Left ventricle myocardium inferior (tissue), 1 donor: Measurements from ENCODE around the gene GLP1R. TPM values are rescaled to one million over a fixed set of nuclear protein-coding genes. Genes with fewer than 3 reads are reported as not detected.
A peak's percentile ranks its signal among the peaks of the same experiment; 100 is the strongest.

Experiments
- DNase-seq: peaks from one replicate; pipeline ENCODE4 v3.0.0-alpha.2; 2020
- H3K27ac ChIP-seq: fragments of 200-600 bp; replicated peaks from 2 replicates; pipeline ENCODE4 v1.8.0; 2021
- H3K27me3 ChIP-seq: fragments of 200-600 bp; 2 replicates; pipeline ENCODE4 v1.8.0; 2021; ENCODE audit warnings: low read depth
- H3K36me3 ChIP-seq: fragments of 200-600 bp; 2 replicates; pipeline ENCODE4 v1.8.0; 2021
- H3K4me1 ChIP-seq: fragments of 200-600 bp; 2 replicates; pipeline ENCODE4 v1.8.0; 2021
- H3K4me3 ChIP-seq: fragments of 200-600 bp; 2 replicates; pipeline ENCODE4 v1.8.0; 2021; ENCODE audit warnings: mild to moderate bottlenecking, moderate library complexity
- H3K9me3 ChIP-seq: fragments of 200-600 bp; replicated peaks from 2 replicates; pipeline ENCODE4 v1.8.0; 2021
- intact Hi-C: fragments of 100-400 bp; cut with micrococcal nuclease; formaldehyde crosslinking; loops from one replicate; pipeline ENCODE4 v1.11.0; 2022
- total RNA-seq: library from RNA; stranded (reverse); fragmentation: NEBNext Ultra II Directional; extraction: Animal tissue kit (Norgen Biotek cat#: 25700); gene quantifications from one replicate; pipeline ENCODE4 v1.2.1, GENCODE V29; 2021
- TF ChIP-seq, protein P1 (sequence below): fragments of 200-600 bp; IDR thresholded peaks from 2 replicates; pipeline ENCODE4 v1.8.0; 2021; ENCODE audit warnings: antibody characterized with exemption, mild to moderate bottlenecking, borderline replicate concordance
- donor health status: DM: no; HTN: yes; CAD: no; lungs with severe emphysema.

Gene GLP1R
- total RNA-seq, 1 donor from 2014 or later = 7.5 TPM

- intact Hi-C loops = no loop called here
- no peaks in the 10 kb centered on the region for H3K9me3 ChIP-seq
- peak overlapping the region; percentile 81 for H3K27ac ChIP-seq
- H3K4me1 ChIP-seq = peaks cover 54% of the 10 kb centered on the region
- peaks cover 33% of the 10 kb centered on the region for H3K27me3 ChIP-seq
- TF ChIP-seq, protein P1, sequence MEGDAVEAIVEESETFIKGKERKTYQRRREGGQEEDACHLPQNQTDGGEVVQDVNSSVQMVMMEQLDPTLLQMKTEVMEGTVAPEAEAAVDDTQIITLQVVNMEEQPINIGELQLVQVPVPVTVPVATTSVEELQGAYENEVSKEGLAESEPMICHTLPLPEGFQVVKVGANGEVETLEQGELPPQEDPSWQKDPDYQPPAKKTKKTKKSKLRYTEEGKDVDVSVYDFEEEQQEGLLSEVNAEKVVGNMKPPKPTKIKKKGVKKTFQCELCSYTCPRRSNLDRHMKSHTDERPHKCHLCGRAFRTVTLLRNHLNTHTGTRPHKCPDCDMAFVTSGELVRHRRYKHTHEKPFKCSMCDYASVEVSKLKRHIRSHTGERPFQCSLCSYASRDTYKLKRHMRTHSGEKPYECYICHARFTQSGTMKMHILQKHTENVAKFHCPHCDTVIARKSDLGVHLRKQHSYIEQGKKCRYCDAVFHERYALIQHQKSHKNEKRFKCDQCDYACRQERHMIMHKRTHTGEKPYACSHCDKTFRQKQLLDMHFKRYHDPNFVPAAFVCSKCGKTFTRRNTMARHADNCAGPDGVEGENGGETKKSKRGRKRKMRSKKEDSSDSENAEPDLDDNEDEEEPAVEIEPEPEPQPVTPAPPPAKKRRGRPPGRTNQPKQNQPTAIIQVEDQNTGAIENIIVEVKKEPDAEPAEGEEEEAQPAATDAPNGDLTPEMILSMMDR = no peak
- H3K36me3 ChIP-seq = peaks cover 4% of the 10 kb centered on the region
- no peak overlapping the region for H3K4me3 ChIP-seq
- no peak for DNase-seq
These were observed 14.9 kb downstream of the GLP1R start for GRCh38 chr6:39063526-39063925.

- Histone ChIP-seq H3K27ac (peak overlapping the region; percentile 81), H3K36me3 (no peaks in the 10 kb centered on the region), H3K4me3 (no peak overlapping the region), H3K27me3 (peaks cover 17% of the 10 kb centered on the region), H3K4me1 (peaks cover 47% of the 10 kb centered on the region), H3K9me3 (no peaks in the 10 kb centered on the region)
- DNase-seq = no peak
- intact Hi-C loops = no loop called here
- TF ChIP-seq, protein P1 = no peak
These were observed 17.0 kb downstream of the GLP1R start for GRCh38 chr6:39065561-39065960.

- Histone ChIP-seq H3K36me3 (no peaks in the 10 kb centered on the region), H3K27ac (no peak overlapping the region), H3K4me3 (no peak overlapping the region), H3K9me3 (no peaks in the 10 kb centered on the region), H3K27me3 (peaks cover 4% of the 10 kb centered on the region), H3K4me1 (peaks cover 18% of the 10 kb centered on the region)
- TF ChIP-seq, protein P1 = no peak
- intact Hi-C loops = no loop called here
- DNase-seq = no peak
These were observed 19.8 kb downstream of the GLP1R start for GRCh38 chr6:39068391-39068790.

DNA sequence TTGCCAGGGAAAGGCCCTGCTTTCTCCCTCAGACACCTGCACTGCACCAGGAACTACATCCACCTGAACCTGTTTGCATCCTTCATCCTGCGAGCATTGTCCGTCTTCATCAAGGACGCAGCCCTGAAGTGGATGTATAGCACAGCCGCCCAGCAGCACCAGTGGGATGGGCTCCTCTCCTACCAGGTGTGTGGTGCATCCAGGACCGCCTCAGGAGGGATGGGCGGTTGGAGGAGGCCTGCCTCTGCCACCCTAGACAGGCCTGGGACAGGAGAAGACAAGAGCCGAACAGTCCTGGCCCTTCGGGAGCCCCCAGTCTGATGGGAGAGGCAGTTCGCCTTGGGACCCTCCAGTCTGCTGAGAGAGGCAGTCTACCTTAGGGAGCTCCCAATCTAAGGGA is 24.2 kb downstream of the GLP1R start:
- TF ChIP-seq, protein P1 = no peak
- Histone ChIP-seq H3K27ac (no peak overlapping the region), H3K27me3 (no peaks in the 10 kb centered on the region), H3K9me3 (no peaks in the 10 kb centered on the region), H3K36me3 (no peaks in the 10 kb centered on the region), H3K4me3 (no peak overlapping the region), H3K4me1 (peaks cover 8% of the 10 kb centered on the region)
- intact Hi-C loops = no loop called here
- DNase-seq = no peak

GRCh38 chr6:39073471-39074355 is 25.1 kb downstream of the GLP1R start:
- intact Hi-C loops = no loop called here
- Histone ChIP-seq H3K4me1 (peaks cover 8% of the 10 kb centered on the region), H3K27me3 (no peaks in the 10 kb centered on the region), H3K4me3 (no peak overlapping the region), H3K27ac (no peak overlapping the region), H3K9me3 (no peaks in the 10 kb centered on the region), H3K36me3 (no peaks in the 10 kb centered on the region)
- TF ChIP-seq, protein P1 = no peak
- DNase-seq = no peak
